VCaP (cell line): ENCODE results near the gene BID.

Experiments
- H3K27ac ChIP-seq: fragments of 450-650 bp; 2 replicates; pipeline ENCODE4 v1.5.1; 2017
- CTCF ChIP-seq: fragments of 450-650 bp; conservative IDR thresholded peaks from 2 replicates; pipeline ENCODE4 v1.5.1; 2017; ENCODE audit warnings: mild to moderate bottlenecking, moderate library complexity

The BID gene

GRCh38 chr22:17782621-17783020 is 8.4 kb upstream of the BID start:
- no peak for TF ChIP-seq CTCF
- no peak overlapping the region for H3K27ac ChIP-seq

GRCh38 chr22:17782158-17782557 is 7.9 kb upstream of the BID start:
- no peak for TF ChIP-seq CTCF
- H3K27ac ChIP-seq: no peak overlapping the region

- no peak overlapping the region; the same call in 1 of the 2 replicates for H3K27ac ChIP-seq
- no peak for TF ChIP-seq CTCF
These were observed 7.2 kb upstream of the BID start for GRCh38 chr22:17781319-17782031.

- TF ChIP-seq CTCF: no peak
- H3K27ac ChIP-seq: no peak overlapping the region; the same call in 1 of the 2 replicates
These were observed 6.6 kb upstream of the BID start for GRCh38 chr22:17780741-17781318.

GRCh38 chr22:17780116-17780740 is 6.0 kb upstream of the BID start:
- H3K27ac ChIP-seq: no peak overlapping the region
- TF ChIP-seq CTCF: no peak

GRCh38 chr22:17779286-17780115 is 5.2 kb upstream of the BID start:
- no peak overlapping the region for H3K27ac ChIP-seq
- TF ChIP-seq CTCF: no peak
